HL-60 (cell line): ENCODE results near the gene WRAP53.

Experiments
- DNase-seq, 2 experiments: peaks; one replicate each; pipeline ENCODE4 v3.0.0-alpha.2; 2010 to 2020; ENCODE audit warnings: low read depth in 1 of 2, low spot score in 1 of 2
- H3K27ac ChIP-seq: fragments of 250-450 bp; sonication (Bioruptor Pico); replicated peaks from 2 replicates; pipeline ENCODE4 v1.5.1; 2020; ENCODE audit warnings: mild to moderate bottlenecking, moderate library complexity
- H3K27me3 ChIP-seq: fragments of 250-450 bp; sonication (Bioruptor Pico); 2 replicates; pipeline ENCODE4 v1.5.1; 2021; ENCODE audit warnings: mild to moderate bottlenecking, moderate library complexity; ENCODE audit not compliant: insufficient read depth, poor library complexity, severe bottlenecking
- H3K4me3 ChIP-seq: replicated peaks from 2 replicates; pipeline ENCODE4 v1.5.1; 2011; ENCODE audit warnings: mild to moderate bottlenecking, control low read depth, low read length; ENCODE audit not compliant: insufficient read depth
- CTCF ChIP-seq: IDR thresholded peaks from one replicate; pipeline ENCODE4 v1.5.1; 2011; ENCODE audit warnings: low read length, control low read depth, inconsistent platforms; ENCODE audit not compliant: insufficient read depth
- GABPA ChIP-seq: IDR thresholded peaks from 2 replicates; pipeline ENCODE4 v1.6.1; 2012; ENCODE audit warnings: low read depth
- POLR2AphosphoS5 ChIP-seq: IDR thresholded peaks from 2 replicates; pipeline ENCODE4 v1.6.1; 2012; ENCODE audit warnings: low read depth
- SPI1 ChIP-seq: IDR thresholded peaks from 2 replicates; pipeline ENCODE4 v1.6.1; 2012; ENCODE audit warnings: low read depth, mild to moderate bottlenecking, borderline replicate concordance
- TF ChIP-seq, protein P1 (sequence below): IDR thresholded peaks from 2 replicates; pipeline ENCODE4 v1.6.1; 2012; ENCODE audit warnings: low read depth; ENCODE audit not compliant: insufficient replicate concordance

WRAP53 gene

DNA sequence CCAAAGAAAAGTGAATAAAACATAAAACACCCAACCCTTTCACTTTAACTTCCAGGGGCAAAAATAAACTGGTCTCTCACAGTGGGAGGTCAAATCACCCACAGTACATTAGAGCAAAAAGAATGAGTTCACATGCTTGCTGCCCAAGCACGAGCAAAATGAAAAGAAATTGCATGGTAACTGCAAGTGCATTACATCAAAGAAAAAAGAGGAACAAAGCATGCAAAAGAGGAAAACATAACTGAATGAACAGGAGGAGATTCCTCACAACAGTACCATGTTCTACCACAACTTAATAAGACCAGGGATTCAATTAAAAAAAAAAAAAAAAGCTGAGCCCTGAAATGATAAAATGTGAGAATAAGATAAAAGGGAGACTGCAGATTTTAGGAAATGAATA, 41.5 kb downstream of the WRAP53 start:
- H3K27ac ChIP-seq: no peak overlapping the region
- H3K4me3 ChIP-seq: no peak overlapping the region
- no peaks in the 10 kb centered on the region for H3K27me3 ChIP-seq
- peak in 1 of 2 experiments; percentile 9 for DNase-seq
- TF ChIP-seq CTCF: no peak

- H3K4me3 ChIP-seq: no peak overlapping the region
- H3K27ac ChIP-seq: no peak overlapping the region
- no peak for TF ChIP-seq SPI1
- no peak for TF ChIP-seq CTCF
- no peak for TF ChIP-seq GABPA
- TF ChIP-seq, protein P1, sequence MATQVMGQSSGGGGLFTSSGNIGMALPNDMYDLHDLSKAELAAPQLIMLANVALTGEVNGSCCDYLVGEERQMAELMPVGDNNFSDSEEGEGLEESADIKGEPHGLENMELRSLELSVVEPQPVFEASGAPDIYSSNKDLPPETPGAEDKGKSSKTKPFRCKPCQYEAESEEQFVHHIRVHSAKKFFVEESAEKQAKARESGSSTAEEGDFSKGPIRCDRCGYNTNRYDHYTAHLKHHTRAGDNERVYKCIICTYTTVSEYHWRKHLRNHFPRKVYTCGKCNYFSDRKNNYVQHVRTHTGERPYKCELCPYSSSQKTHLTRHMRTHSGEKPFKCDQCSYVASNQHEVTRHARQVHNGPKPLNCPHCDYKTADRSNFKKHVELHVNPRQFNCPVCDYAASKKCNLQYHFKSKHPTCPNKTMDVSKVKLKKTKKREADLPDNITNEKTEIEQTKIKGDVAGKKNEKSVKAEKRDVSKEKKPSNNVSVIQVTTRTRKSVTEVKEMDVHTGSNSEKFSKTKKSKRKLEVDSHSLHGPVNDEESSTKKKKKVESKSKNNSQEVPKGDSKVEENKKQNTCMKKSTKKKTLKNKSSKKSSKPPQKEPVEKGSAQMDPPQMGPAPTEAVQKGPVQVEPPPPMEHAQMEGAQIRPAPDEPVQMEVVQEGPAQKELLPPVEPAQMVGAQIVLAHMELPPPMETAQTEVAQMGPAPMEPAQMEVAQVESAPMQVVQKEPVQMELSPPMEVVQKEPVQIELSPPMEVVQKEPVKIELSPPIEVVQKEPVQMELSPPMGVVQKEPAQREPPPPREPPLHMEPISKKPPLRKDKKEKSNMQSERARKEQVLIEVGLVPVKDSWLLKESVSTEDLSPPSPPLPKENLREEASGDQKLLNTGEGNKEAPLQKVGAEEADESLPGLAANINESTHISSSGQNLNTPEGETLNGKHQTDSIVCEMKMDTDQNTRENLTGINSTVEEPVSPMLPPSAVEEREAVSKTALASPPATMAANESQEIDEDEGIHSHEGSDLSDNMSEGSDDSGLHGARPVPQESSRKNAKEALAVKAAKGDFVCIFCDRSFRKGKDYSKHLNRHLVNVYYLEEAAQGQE: no peak
- TF ChIP-seq POLR2AphosphoS5: no peak
- H3K27me3 ChIP-seq: no peaks in the 10 kb centered on the region
- DNase-seq: no peak
These were observed 44.8 kb downstream of the WRAP53 start for GRCh38 chr17:7732981-7733539.

DNA sequence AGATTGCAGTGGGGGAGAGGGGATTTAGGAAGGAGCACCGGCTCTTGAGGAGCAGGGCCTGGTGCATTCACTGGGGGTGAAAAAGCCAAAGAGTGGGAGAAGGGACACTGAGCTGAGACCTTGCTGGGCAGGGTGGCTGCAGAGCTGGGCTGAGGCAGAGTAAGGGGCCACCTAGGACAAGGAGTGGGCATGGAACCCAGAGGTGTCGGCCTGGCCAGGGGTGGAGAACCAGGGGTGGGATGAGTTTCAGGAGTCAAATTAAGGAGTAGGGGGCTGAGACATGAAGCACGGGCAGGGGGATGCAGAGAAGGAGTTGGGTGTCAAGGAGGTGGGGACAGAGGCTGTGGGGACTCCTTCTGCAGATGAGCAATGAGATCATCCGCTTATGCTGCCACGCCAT, 49.3 kb downstream of the WRAP53 start:
- Histone ChIP-seq H3K4me3 (no peak overlapping the region), H3K27ac (no peak overlapping the region), H3K27me3 (no peaks in the 10 kb centered on the region)
- no peak for DNase-seq
- TF ChIP-seq GABPA (no peak), POLR2AphosphoS5 (no peak), CTCF (no peak), SPI1 (no peak)
- TF ChIP-seq, protein P1: no peak

GRCh38 chr17:7739746-7740145, 51.5 kb downstream of the WRAP53 start:
- Histone ChIP-seq H3K4me3 (no peak overlapping the region), H3K27me3 (no peaks in the 10 kb centered on the region), H3K27ac (no peak overlapping the region)
- no peak for DNase-seq
- no peak for TF ChIP-seq GABPA
